Measurements from ENCODE around the gene ZNF100. TPM values are rescaled to one million over a fixed set of nuclear protein-coding genes. Genes with fewer than 3 reads are reported as not detected.

ZNF100 gene
- total RNA-seq, 1 experiment from 2014 or later: 12.1 TPM

DNA sequence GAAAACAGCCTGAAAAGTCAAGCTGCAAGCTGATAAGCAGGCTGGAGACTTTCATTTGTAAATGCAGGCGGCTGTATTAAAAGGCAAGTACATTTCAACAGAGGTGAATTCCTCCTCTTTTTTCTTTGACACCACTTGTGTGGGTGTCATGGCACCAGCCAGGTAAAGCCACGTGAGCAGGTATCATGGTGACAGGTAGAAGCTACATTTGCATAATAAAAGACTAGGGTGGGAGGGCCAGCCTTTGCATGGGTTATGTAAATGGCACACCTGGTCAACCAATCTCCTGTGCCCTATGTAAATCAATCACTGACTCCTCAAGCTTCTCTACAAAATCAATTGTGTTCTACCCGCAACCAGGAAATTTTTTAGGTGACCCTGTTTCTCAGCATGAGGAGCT lies 68.2 kb downstream of the ZNF100 start:
- ChIA-PET CTCF (interaction anchor here (0.7 kb wide), 2 partner anchors 205 to 974 kb away, joined by 7 to 10 read pairs; no protein-coding TSS in a partner anchor), POLR2A (no interaction called here)
- Histone ChIP-seq H3K36me3 (ENCODE audit: control insufficient read depth, insufficient read depth, low read length) (no peaks in the 10 kb centered on the region), H3K9me3 (ENCODE audit: control insufficient read depth, insufficient read depth, low read depth, low read length) (no peaks in the 10 kb centered on the region), H3K27ac (ENCODE audit: low read length) (no peak overlapping the region), H3K4me1 (ENCODE audit: control insufficient read depth, insufficient read depth, low read length) (no peaks in the 10 kb centered on the region; the same call in 1 of the 2 replicates), H3K4me3 (ENCODE audit: low read depth in 2 of 2, low read length in 2 of 2) (no peak overlapping the region), H3K27me3 (ENCODE audit: control insufficient read depth, insufficient read depth, low read length) (no peaks in the 10 kb centered on the region)
- DNase-seq (ENCODE audit: low read depth, low spot score): no peak
- ATAC-seq: no peak
- no peak for TF ChIP-seq TCF7L2 (IDR thresholded peaks at IDR 0.05; ENCODE audit: low read depth, low read length)
- TF ChIP-seq SIN3A (IDR thresholded peaks at IDR 0.05; ENCODE audit: borderline replicate concordance, insufficient read depth, low read depth, low read length): no peak
- TF ChIP-seq, protein P1, sequence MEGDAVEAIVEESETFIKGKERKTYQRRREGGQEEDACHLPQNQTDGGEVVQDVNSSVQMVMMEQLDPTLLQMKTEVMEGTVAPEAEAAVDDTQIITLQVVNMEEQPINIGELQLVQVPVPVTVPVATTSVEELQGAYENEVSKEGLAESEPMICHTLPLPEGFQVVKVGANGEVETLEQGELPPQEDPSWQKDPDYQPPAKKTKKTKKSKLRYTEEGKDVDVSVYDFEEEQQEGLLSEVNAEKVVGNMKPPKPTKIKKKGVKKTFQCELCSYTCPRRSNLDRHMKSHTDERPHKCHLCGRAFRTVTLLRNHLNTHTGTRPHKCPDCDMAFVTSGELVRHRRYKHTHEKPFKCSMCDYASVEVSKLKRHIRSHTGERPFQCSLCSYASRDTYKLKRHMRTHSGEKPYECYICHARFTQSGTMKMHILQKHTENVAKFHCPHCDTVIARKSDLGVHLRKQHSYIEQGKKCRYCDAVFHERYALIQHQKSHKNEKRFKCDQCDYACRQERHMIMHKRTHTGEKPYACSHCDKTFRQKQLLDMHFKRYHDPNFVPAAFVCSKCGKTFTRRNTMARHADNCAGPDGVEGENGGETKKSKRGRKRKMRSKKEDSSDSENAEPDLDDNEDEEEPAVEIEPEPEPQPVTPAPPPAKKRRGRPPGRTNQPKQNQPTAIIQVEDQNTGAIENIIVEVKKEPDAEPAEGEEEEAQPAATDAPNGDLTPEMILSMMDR (IDR thresholded peaks at IDR 0.05): no peak
- no peak for TF ChIP-seq POLR2AphosphoS5 (IDR thresholded peaks at IDR 0.05; ENCODE audit: low read depth, low read length)
- TF ChIP-seq, protein P2, sequence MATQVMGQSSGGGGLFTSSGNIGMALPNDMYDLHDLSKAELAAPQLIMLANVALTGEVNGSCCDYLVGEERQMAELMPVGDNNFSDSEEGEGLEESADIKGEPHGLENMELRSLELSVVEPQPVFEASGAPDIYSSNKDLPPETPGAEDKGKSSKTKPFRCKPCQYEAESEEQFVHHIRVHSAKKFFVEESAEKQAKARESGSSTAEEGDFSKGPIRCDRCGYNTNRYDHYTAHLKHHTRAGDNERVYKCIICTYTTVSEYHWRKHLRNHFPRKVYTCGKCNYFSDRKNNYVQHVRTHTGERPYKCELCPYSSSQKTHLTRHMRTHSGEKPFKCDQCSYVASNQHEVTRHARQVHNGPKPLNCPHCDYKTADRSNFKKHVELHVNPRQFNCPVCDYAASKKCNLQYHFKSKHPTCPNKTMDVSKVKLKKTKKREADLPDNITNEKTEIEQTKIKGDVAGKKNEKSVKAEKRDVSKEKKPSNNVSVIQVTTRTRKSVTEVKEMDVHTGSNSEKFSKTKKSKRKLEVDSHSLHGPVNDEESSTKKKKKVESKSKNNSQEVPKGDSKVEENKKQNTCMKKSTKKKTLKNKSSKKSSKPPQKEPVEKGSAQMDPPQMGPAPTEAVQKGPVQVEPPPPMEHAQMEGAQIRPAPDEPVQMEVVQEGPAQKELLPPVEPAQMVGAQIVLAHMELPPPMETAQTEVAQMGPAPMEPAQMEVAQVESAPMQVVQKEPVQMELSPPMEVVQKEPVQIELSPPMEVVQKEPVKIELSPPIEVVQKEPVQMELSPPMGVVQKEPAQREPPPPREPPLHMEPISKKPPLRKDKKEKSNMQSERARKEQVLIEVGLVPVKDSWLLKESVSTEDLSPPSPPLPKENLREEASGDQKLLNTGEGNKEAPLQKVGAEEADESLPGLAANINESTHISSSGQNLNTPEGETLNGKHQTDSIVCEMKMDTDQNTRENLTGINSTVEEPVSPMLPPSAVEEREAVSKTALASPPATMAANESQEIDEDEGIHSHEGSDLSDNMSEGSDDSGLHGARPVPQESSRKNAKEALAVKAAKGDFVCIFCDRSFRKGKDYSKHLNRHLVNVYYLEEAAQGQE (IDR thresholded peaks at IDR 0.05; ENCODE audit: insufficient read depth in 1 of 2, low read depth in 2 of 2, low read length in 1 of 2): no peak
- no TSS peak for BruUV-seq (replicated peaks)
- in situ Hi-C loops (cut with HindIII; ENCODE audit: low pct_unique_long_range_greater_than_20kb, low sequenced_read_pairs) (no loop called here), intact Hi-C loops (cut with micrococcal nuclease; ENCODE audit: unreplicated experiment) (loop anchor here (10.0 kb wide), 1 partner anchor 194 kb away; the partner anchor contains the start of gene ZNF429)

- ATAC-seq (peak; percentile 62; the same call in 1 of the 2 replicates), DNase-seq (ENCODE audit: low read depth, low spot score) (no peak)
- Histone ChIP-seq H3K27me3 (ENCODE audit: control insufficient read depth, insufficient read depth, low read length) (no peaks in the 10 kb centered on the region), H3K4me3 (ENCODE audit: low read depth in 2 of 2, low read length in 2 of 2) (no peak overlapping the region), H3K4me1 (ENCODE audit: control insufficient read depth, insufficient read depth, low read length) (no peaks in the 10 kb centered on the region; the same call in 1 of the 2 replicates), H3K9me3 (ENCODE audit: control insufficient read depth, insufficient read depth, low read depth, low read length) (no peaks in the 10 kb centered on the region), H3K36me3 (ENCODE audit: control insufficient read depth, insufficient read depth, low read length) (no peaks in the 10 kb centered on the region), H3K27ac (ENCODE audit: low read length) (no peak overlapping the region)
- BruUV-seq (replicated peaks): no TSS peak
- in situ Hi-C loops (cut with HindIII; ENCODE audit: low pct_unique_long_range_greater_than_20kb, low sequenced_read_pairs) (no loop called here), intact Hi-C loops (cut with micrococcal nuclease; ENCODE audit: unreplicated experiment) (loop anchor here (10.0 kb wide), 1 partner anchor 193 kb away; the partner anchor contains the start of gene ZNF429)
- CTCF ChIA-PET: no interaction called here
- TF ChIP-seq, protein P1 (IDR thresholded peaks at IDR 0.05): peak; percentile 66; the same call in 1 of the 2 replicates
- TF ChIP-seq TCF7L2 (IDR thresholded peaks at IDR 0.05; ENCODE audit: low read depth, low read length) (no peak), SIN3A (IDR thresholded peaks at IDR 0.05; ENCODE audit: borderline replicate concordance, insufficient read depth, low read depth, low read length) (no peak), POLR2AphosphoS5 (IDR thresholded peaks at IDR 0.05; ENCODE audit: low read depth, low read length) (no peak)
- TF ChIP-seq, protein P2 (IDR thresholded peaks at IDR 0.05; ENCODE audit: insufficient read depth in 1 of 2, low read depth in 2 of 2, low read length in 1 of 2): no peak
- POLR2A ChIA-PET: no interaction called here
Measured at GRCh38 chr19:21698215-21698614, 69.2 kb downstream of the ZNF100 start.
